NCI-H510A treated with DMSO at 0.1 percent for 48 hours (cell line): ENCODE measurements around the gene ECPAS.
"Not testable (repeated sequence)": the region's sequence is repeated elsewhere in the genome, so short reads cannot be mapped to it uniquely, and the experiment has no call there.

ENCODE experiments used
- DNase-seq: peaks from one replicate; lab custom pipeline; 2025; lab: John Stamatoyannopoulos, UW

Gene ECPAS

DNA sequence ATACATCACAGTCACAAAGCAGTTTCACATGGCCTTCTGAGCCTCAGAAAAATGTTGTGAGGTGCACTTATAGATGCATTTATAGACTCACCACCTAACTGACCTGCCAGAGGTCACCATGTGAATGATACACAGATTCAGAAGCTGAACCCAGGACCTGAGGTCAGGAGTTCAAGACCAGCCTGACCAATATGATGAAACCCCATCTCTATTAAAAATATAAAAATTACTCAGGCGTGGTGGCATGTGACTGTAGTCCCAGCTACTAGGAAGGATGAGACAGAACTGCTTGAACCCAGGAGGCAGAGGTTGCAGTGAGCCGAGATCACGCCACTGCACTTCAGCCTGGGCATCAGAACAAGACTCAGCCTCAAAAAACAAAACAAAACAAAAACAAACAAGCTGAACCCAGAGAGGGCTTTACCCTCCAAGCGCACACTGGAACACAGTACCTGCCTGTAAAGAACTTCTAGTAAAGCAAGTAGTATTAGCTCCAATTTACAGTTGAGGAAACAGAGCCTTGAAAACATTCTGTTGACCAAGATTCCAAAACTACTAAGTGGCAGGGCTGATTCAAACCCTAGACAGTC lies 16.3 kb downstream of the ECPAS start:
- DNase-seq = no peak

DNA sequence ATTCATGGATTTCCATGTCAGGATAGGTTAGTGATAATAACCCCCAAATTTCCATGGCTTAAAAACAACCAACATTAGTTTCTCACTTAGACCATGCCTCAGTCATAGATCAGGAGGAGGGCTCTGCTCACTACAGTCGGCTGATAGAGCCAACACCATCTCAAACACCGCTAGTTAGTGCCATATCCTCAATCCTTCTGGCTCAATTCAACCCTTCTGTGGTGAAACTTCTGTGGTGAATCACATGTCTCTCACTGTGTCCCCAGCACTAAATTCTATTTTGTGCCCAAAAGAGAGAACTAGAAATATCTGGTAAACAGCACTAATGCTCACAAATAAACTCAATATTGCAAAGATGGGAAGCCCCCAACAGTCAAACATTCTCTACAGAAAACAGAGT lies 21.1 kb downstream of the ECPAS start:
- DNase-seq = no peak

GRCh38 chr9:111458139-111459009 lies 25.8 kb downstream of the ECPAS start:
- no peak for DNase-seq

GRCh38 chr9:111456529-111456928 lies 27.7 kb downstream of the ECPAS start:
- peak; percentile 57 for DNase-seq

- no peak for DNase-seq
Observed at GRCh38 chr9:111455638-111456037, 28.5 kb downstream of the ECPAS start.

- DNase-seq = no peak
Observed at GRCh38 chr9:111454751-111455150, 29.4 kb downstream of the ECPAS start.

- DNase-seq = no peak
Observed at GRCh38 chr9:111451570-111451969, 32.6 kb downstream of the ECPAS start.

DNA sequence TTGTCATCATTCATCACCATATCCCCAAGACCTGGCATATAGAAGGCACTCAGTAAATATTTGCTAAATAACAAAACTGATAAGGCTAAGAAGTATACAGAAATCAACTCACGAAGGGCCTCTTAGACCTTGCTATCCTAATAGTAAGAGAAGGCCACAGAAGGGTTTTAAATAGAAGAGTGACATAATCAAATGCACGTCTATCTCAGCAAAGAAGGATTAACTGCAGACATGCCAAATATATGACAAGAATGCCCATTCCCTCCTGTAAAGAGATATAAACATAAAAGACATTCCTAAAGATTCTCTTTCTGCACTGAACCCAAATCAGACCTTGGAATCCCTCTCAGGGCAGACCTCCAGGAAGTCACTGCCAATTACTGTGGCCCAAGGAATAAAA lies 34.1 kb downstream of the ECPAS start:
- DNase-seq = no peak

- DNase-seq = no peak
Observed at GRCh38 chr9:111449705-111450104, 34.5 kb downstream of the ECPAS start.

DNA sequence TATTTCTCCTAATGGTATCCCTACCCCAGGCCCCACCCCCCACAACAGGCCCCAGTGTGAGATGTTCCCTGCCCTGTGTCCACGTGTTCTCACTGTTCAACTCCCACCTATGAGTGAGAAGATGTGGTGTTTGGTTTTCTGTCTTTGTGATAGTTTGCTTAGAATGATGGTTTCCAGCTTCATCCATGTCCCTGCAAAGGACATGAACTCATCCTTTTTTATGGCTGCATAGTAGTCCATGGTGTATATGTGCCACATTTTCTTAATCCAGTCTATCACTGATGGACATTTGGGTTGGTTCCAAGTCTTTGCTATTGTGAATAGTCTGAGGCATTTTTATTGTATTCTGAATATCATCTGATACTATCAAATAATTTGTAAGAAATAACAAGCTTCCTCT lies 38.4 kb downstream of the ECPAS start:
- DNase-seq = not testable (repeated sequence)

- no peak for DNase-seq
Observed at GRCh38 chr9:111443454-111443853, 40.7 kb downstream of the ECPAS start.

- no peak for DNase-seq
Observed at GRCh38 chr9:111442360-111443027, 41.7 kb downstream of the ECPAS start.

DNA sequence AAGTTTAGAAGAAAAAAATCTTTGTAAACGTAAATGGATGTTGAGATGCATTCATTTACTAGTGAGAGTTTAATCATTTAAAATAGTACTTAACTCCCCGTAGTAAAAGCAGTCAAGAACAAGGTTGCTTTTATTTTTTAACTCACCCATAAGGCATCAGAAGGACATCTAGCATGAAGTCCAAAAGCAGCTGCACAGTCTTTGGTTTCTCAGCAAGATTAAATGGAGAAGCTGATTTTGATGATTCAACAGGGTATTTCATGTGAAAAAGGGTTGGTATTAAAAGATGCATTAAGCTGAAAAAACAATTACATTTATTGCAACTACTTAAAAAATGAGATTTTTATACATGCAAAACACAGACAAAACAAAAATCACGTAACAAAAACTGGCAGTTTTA lies 44.0 kb downstream of the ECPAS start:
- no peak for DNase-seq

DNA sequence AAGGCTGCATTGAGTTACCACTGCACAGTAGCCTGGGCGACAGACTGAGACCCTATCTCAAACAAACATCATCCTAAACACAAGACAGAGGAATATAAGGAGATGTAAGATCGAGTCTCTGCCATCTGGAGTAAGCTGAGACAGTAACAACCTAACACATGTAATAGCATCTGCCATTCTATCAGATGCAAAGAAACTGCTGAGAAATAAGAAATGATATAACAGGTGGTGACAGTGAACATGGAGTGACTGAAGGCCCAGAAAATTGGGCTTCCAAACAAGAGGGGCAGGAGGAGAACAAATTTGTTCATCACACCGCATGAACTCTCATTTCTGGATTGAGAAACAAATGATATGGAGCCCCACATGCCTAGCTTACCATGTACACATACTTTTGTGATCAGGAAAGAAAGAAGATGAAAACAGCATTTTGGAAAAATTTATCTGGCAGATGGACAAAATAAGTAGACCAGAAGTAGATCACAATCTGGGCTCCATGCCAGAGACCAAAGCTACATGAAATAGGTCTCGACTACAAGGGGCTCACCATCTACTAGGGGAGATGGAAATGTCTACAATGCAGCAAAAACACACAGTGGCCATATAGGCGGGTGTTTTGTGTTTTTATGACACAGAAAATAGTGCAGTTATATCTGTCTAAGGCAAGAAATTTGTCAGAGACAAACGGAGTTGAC lies 45.5 kb downstream of the ECPAS start:
- no peak for DNase-seq

DNA sequence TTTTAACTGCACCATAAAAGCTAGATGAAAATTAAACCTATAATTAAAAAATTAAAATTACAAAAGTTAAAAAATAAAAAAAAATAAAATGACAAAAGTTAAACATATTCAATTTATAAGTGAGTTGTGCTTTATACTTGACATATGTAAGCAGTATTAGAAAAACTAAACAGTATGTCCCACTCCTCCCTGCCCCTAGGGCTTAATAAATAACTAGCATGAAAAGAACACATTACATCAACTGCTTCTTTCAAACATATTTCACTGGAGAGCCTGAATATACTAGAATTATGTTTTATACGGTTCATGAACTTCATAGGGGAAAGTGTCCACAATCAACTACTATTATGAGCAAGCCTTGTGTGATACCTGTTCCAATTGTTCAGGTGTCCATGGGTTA lies 47.6 kb downstream of the ECPAS start:
- DNase-seq = no peak

GRCh38 chr9:111433082-111433481 lies 51.1 kb downstream of the ECPAS start:
- DNase-seq = no peak

DNA sequence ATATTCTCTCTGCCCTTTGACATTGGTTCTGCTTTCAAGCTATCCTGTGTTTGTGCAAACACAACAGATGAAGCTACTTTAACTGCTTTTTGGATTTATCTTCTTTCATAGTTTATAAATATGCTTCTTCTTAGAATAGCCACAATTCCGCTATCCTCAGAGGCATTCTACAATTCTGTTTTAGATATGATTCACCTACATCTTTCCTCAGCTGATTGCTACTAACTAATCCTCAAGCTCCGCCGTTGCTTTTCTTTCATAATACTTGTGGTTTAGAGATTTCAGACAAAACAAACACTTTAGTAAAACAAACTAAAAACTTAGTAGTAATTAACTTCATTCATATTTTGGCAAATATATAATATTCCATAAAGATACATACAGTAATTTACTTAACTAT lies 52.5 kb downstream of the ECPAS start:
- DNase-seq = no peak

- no peak for DNase-seq
Observed at GRCh38 chr9:111429175-111429574, 55.0 kb downstream of the ECPAS start.

- no peak for DNase-seq
Observed at GRCh38 chr9:111427186-111427585, 57.0 kb downstream of the ECPAS start.

GRCh38 chr9:111423389-111423788 lies 60.8 kb downstream of the ECPAS start:
- DNase-seq = no peak

DNA sequence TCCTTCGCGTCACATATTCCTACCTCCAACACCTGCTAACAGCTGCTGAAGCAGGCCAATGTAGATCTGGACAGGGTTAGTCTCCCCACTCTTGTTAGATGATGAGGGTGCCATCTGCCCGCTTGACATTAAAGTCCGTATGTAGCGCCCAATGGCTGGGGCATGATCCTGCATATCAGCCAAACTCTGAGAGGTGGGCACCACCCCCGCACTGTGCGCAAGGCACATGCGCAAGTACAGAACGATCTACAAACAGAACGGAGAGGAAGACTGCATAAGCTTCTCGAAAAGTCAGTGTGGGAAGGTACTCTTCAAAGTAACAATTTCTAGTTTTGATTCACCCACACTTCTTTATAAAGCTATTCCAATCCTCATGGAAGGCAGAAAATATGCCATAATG lies 69.8 kb downstream of the ECPAS start:
- DNase-seq = no peak

- DNase-seq = no peak
Observed at GRCh38 chr9:111413996-111414395, 70.2 kb downstream of the ECPAS start.

- no peak for DNase-seq
Observed at GRCh38 chr9:111412280-111412679, 71.9 kb downstream of the ECPAS start.
